GM18909 (cell line): ENCODE data around the gene ABCA9.
"Not testable (repeated sequence)": the region's sequence is repeated elsewhere in the genome, so short reads cannot be mapped to it uniquely, and the experiment has no call there.

Experiments
- ATAC-seq: cut with Tn5 transposase; IDR thresholded peaks from one replicate; pipeline ENCODE4 v1.9.1; 2021; ENCODE audit warnings: mild to moderate bottlenecking; ENCODE audit not compliant: unreplicated experiment, poor library complexity

ABCA9 gene

GRCh38 chr17:68957944-68958343, 102.8 kb downstream of the ABCA9 start:
- ATAC-seq = no peak

GRCh38 chr17:68955181-68955841, 105.4 kb downstream of the ABCA9 start, which contains the start of gene ABCA8:
Gene ABCA8, minus strand, starts transcription at chr17:68955392. Its CDS starts 13,358 bp downstream, at chr17:68942034.
- ATAC-seq = no peak

- ATAC-seq = no peak
These were observed 106.4 kb downstream of the ABCA9 start for GRCh38 chr17:68954146-68954896.

- no peak for ATAC-seq
These were observed 107.3 kb downstream of the ABCA9 start for GRCh38 chr17:68953340-68953997.

DNA sequence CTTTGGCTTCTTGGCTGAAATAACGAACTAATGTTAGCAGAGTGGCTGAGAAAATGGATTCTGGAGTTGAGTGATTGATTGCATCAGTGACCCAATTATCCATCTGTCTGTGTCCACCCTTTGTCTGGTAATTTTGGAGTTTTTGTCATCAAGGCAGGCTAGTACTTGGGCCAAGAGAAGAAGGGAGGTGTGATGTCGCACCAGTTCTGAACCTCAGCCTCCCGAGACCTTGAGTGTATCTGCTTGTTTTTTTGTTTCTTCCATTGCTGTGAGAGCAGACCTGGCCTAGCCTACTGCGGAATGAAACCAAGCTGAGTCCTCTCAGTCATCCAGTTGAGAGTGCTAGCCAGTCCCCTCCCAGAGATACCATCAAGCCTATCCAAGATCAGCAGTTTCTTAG, 110.0 kb downstream of the ABCA9 start:
- no peak for ATAC-seq

- not testable (repeated sequence) for ATAC-seq
These were observed 112.9 kb downstream of the ABCA9 start for GRCh38 chr17:68947868-68948267.

- ATAC-seq = no peak
These were observed 116.2 kb downstream of the ABCA9 start for GRCh38 chr17:68944435-68945035.

GRCh38 chr17:68943812-68944182, 116.9 kb downstream of the ABCA9 start:
- not testable (repeated sequence) for ATAC-seq

DNA sequence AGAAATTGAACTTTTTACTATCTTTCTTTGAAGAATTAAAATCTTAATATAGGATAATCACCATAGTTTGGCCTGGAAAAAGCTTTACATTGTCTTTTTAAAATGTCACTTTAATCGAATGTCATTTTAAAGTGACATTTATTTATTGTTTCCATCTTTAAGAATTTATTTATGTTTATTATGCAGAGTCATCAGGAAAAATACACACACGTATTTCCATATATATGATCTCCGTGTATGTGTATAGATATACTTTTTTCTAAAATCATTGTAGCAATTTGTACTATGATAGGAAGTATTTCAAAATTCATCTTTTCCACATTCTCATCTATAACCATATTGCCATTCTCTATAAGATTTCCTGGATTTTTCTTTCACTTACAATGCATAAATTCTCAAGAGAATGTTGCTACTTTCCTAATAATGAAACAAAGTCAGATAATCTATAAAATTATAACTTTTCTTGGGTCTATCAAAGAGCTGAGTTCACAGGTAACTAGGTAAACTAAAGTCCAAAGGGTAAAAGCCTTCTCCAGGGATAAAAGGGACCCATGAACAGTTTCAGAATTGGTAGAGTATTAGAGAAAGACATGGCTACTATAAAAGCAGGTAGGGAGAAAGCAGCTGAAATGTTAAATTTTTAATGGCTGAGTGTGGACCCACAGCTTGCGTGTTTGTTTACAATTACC, 117.5 kb downstream of the ABCA9 start:
- no peak for ATAC-seq

GRCh38 chr17:68942389-68942788, 118.3 kb downstream of the ABCA9 start:
- no peak for ATAC-seq

DNA sequence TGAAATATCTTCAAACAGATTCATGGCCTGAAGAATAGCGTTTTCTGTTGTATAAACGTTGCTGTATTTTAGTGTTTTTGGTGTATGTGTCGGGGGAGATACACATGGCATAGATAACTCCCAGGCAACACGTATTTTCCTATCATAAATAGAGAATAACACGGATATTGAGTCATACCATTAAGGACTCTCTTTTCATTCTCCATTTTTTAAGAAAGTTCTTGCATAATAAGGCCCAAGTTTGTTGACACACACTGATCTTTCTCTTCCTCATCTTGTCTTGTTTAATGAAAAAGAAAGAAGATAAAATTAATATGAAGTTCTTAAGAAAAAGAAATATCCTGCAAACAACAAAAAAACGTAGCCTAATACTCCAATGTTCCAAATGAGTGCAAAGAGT, 119.0 kb downstream of the ABCA9 start:
- ATAC-seq = no peak

- no peak for ATAC-seq
These were observed 121.5 kb downstream of the ABCA9 start for GRCh38 chr17:68939195-68939594.

- no peak for ATAC-seq
These were observed 122.7 kb downstream of the ABCA9 start for GRCh38 chr17:68937890-68938514.

- ATAC-seq = no peak
These were observed 133.2 kb downstream of the ABCA9 start for GRCh38 chr17:68927516-68927915.

GRCh38 chr17:68924793-68925720, 135.7 kb downstream of the ABCA9 start:
- ATAC-seq = no peak
